K562 (cell line): Measurements from ENCODE around the gene SRSF6. TPM values are rescaled to one million over a fixed set of nuclear protein-coding genes. Genes with fewer than 3 reads are reported as not detected.

Source experiments
- CHCHD3 ChIP-seq: fragments of 250-450 bp; sonication (Bioruptor Pico); IDR thresholded peaks from 2 replicates; pipeline ENCODE4 v2.1.2; 2022; ENCODE audit warnings: mild to moderate bottlenecking
- HCFC1 ChIP-seq: IDR thresholded peaks from 2 replicates; pipeline ENCODE4 v1.6.1; 2012; ENCODE audit warnings: low read depth, low read length, improper control_type of control experiment
- HOMEZ ChIP-seq: fragments of 250-450 bp; sonication (Bioruptor Pico); IDR thresholded peaks from 2 replicates; pipeline ENCODE4 v1.4.0; 2020; ENCODE audit warnings: mild to moderate bottlenecking, moderate library complexity
- ID3 ChIP-seq, 2 experiments: fragments of 250-450 bp in 1 of 2; fragments of 450-650 bp in 1 of 2; sonication (Bioruptor Pico) in 1 of 2; IDR thresholded peaks; 2 replicates each; pipeline versions ENCODE4 v1.6.1 to v1.8.0; 2016 to 2021; ENCODE audit warnings: mild to moderate bottlenecking in 2 of 2, moderate library complexity in 2 of 2, missing compliant biosample characterization in 1 of 2, missing genetic modification characterization in 1 of 2
- REST ChIP-seq, 2 experiments: fragments of 450-650 bp; formaldehyde crosslinking in 1 of 2; IDR thresholded peaks; 2 replicates each; pipeline versions ENCODE4 v1.4.0 to v1.6.1; 2014 to 2020; ENCODE audit warnings: mild to moderate bottlenecking in 2 of 2, borderline replicate concordance in 1 of 2, low read depth in 1 of 2
- RHOXF2B ChIP-seq: fragments of 250-450 bp; sonication (Bioruptor Pico); conservative IDR thresholded peaks from 2 replicates; pipeline ENCODE4 v1.5.1; 2021
- TEAD1 ChIP-seq, 2 experiments: fragments of 450-650 bp in 1 of 2; sonication (generic) in 1 of 2; formaldehyde crosslinking; IDR thresholded peaks; 2 replicates each; pipeline versions ENCODE4 v1.4.0 to v1.8.0; 2020 to 2022; ENCODE audit warnings: mild to moderate bottlenecking in 2 of 2, missing genetic modification reagents in 1 of 2
- ZNF592 ChIP-seq: fragments of 450-650 bp; IDR thresholded peaks from 2 replicates; pipeline ENCODE4 v1.6.1; 2017; ENCODE audit warnings: antibody characterized with exemption, mild to moderate bottlenecking
- ZNF780A ChIP-seq: fragments of 250-450 bp; sonication (Bioruptor Pico); IDR thresholded peaks from 2 replicates; pipeline ENCODE4 v1.5.0; 2021; ENCODE audit warnings: mild to moderate bottlenecking
- polyA plus RNA-seq, 8 experiments: library from polyadenylated mRNA; depleted of rRNA in 4 of 8; stranded (reverse) in 5 of 8; unstranded in 3 of 8; fragments of >200 nt; fragmentation: Nextera tagmentation in 2 of 8; fragmentation: Illumina TruSeq in 1 of 8; extraction: Ambion mirVana in 2 of 8; extraction: Trizol in 1 of 8; gene quantifications; 2 replicates each; pipeline versions ENCODE4 v1.2.1 to v1.2.3, GENCODE V29; 2011 to 2014; ENCODE audit warnings: inconsistent platforms in 1 of 8, missing spikeins in 1 of 8
- total RNA-seq, 7 experiments: library from RNA; depleted of rRNA in 6 of 7; stranded (reverse); fragments of >200 nt in 6 of 7; fragmentation: Illumina TruSeq in 2 of 7; extraction: Trizol in 2 of 7; gene quantifications; 2 replicates each; pipeline versions ENCODE4 v1.2.1 to v1.2.3, GENCODE V29; 2011 to 2021; ENCODE audit warnings: low replicate concordance in 1 of 7

The SRSF6 gene
- total and polyA plus RNA-seq, 9 of the 15 experiments (the other 6 are each of a cell fraction or from before 2014, with no cell fraction given), result 52.4 to 165 (median 117) TPM

GRCh38 chr20:43457640-43458421 is at the start of gene SRSF6 (continued):
- TF ChIP-seq ZNF592 (peak; percentile 84), CHCHD3 (CRISPR knock-in tag) (0 out of 2 replicates have a peak, but pooled peaks have one; percentile 29), ID3 (CRISPR knock-in tag; IDR thresholded peaks at IDR 0.05) (no peak), ID3 (tag; IDR thresholded peaks at IDR 0.05) (peak; percentile 96), HCFC1 (peak; percentile 59; the same call in 1 of the 2 replicates), TEAD1 (CRISPR knock-in tag; IDR thresholded peaks at IDR 0.05) (peak in 1 of 2 experiments; percentile 95; a peak in 3 of 4 replicates), HOMEZ (CRISPR knock-in tag) (no peak), ZNF780A (0 out of 2 replicates have a peak, but pooled peaks have one; percentile 28), REST (IDR thresholded peaks at IDR 0.05; ENCODE audit: borderline replicate concordance) (no peak), REST (CRISPR knock-in tag; IDR thresholded peaks at IDR 0.05; ENCODE audit: low read depth) (peak; percentile 73; the same call in 1 of the 2 replicates), RHOXF2B (CRISPR knock-in tag) (no peak)
